ENCODE measurements around the gene CLEC4F. TPM values are rescaled to one million over a fixed set of nuclear protein-coding genes. Genes with fewer than 3 reads are reported as not detected.

The CLEC4F gene
- total and polyA plus RNA-seq, 7 donors: 0.15 to 0.55 TPM; not detected in 5

GRCh38 chr2:70828914-70829824 lies 8.8 kb upstream of the CLEC4F start:
- Histone ChIP-seq H3K4me3 (no peak overlapping the region), H3K27ac (no peak overlapping the region), H3K4me1 (no peaks in the 10 kb centered on the region), H3K36me3 (no peaks in the 10 kb centered on the region), H3K9me3 (no peaks in the 10 kb centered on the region), H3K27me3 (peaks cover 0 to 3% (median 0%) of the 10 kb centered on the region in 3 donors)
- 52 to 62% methylated on average over 6 of the region's 6 CpGs for WGBS, 2 donors
- intact Hi-C loops (cut with DNase I): no loop called here
- no peak for DNase-seq
- TF ChIP-seq POLR2A (IDR thresholded peaks at IDR 0.05) (no peak), POLR2AphosphoS5 (IDR thresholded peaks at IDR 0.05) (no peak), CTCF (IDR thresholded peaks at IDR 0.05) (no peak), EP300 (IDR thresholded peaks at IDR 0.05) (no peak)

DNA sequence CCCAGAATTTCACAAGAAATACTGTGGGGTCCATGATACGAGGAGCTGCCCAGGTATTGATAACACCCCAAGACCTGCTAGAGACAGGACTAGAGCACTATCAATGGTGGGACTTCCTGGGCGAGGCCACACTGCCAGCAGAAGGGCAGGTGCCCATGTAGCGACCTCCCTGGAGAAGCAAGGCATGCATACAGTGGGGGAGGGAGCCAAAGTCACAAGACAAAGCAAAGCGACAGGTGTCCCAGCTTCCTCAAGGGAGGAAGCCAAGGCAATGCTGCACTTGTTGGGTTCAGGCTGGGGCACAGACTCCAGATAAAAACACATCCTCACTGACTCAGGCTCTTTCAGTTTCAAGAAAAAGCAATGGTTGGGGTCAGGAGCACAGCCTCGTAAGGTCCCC lies 7.7 kb upstream of the CLEC4F start:
- intact Hi-C loops (cut with DNase I): no loop called here
- Histone ChIP-seq H3K36me3 (no peaks in the 10 kb centered on the region), H3K4me1 (no peaks in the 10 kb centered on the region), H3K4me3 (no peak overlapping the region), H3K27me3 (peaks cover 0 to 3% (median 0%) of the 10 kb centered on the region in 3 donors), H3K27ac (no peak overlapping the region), H3K9me3 (no peaks in the 10 kb centered on the region)
- TF ChIP-seq POLR2A (IDR thresholded peaks at IDR 0.05) (no peak), POLR2AphosphoS5 (IDR thresholded peaks at IDR 0.05) (no peak), CTCF (IDR thresholded peaks at IDR 0.05) (no peak), EP300 (IDR thresholded peaks at IDR 0.05) (no peak)
- WGBS, 2 donors: 62 to 71% methylated on average over 5 of the region's 5 CpGs
- DNase-seq: no peak

DNA sequence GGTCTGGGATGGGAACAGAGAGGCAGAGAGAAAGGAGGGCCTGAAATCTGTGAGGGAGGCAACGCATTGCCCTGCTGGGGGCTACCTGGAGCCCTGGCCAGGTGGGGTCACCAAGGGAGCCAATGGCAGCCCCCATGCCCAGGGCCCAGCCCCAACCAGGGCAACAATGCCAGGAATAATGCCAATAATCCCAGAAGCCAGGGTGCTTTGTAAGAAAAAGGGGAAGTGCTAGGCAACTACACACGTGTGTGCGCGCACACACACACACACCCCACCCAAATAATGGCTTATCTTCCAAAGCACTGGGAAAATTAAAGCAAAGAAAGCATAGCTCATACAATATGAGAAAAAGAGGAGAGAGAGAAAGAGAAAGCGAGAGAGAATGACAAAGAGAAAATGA lies 7.0 kb upstream of the CLEC4F start:
- H3K4me1 ChIP-seq: no peaks in the 10 kb centered on the region
- H3K9me3 ChIP-seq: no peaks in the 10 kb centered on the region
- H3K27ac ChIP-seq: no peak overlapping the region
- no peak overlapping the region for H3K4me3 ChIP-seq
- TF ChIP-seq POLR2AphosphoS5 (IDR thresholded peaks at IDR 0.05) (no peak), CTCF (IDR thresholded peaks at IDR 0.05) (no peak), EP300 (IDR thresholded peaks at IDR 0.05) (no peak), POLR2A (IDR thresholded peaks at IDR 0.05) (no peak)
- intact Hi-C loops (cut with DNase I): no loop called here
- no peaks in the 10 kb centered on the region for H3K36me3 ChIP-seq
- no peak for DNase-seq
- peaks cover 0 to 3% (median 0%) of the 10 kb centered on the region in 3 donors for H3K27me3 ChIP-seq
- WGBS, 2 donors: 60 to 72% methylated on average over 5 of the region's 5 CpGs

- Histone ChIP-seq H3K27ac (no peak overlapping the region), H3K36me3 (no peaks in the 10 kb centered on the region), H3K4me3 (no peak overlapping the region), H3K27me3 (peaks cover 0 to 3% (median 0%) of the 10 kb centered on the region in 3 donors), H3K4me1 (no peaks in the 10 kb centered on the region), H3K9me3 (no peaks in the 10 kb centered on the region)
- WGBS, 2 donors: 58 to 69% methylated on average over 4 of the region's 4 CpGs
- no peak for DNase-seq
- TF ChIP-seq POLR2A (IDR thresholded peaks at IDR 0.05) (no peak), EP300 (IDR thresholded peaks at IDR 0.05) (no peak), POLR2AphosphoS5 (IDR thresholded peaks at IDR 0.05) (no peak), CTCF (IDR thresholded peaks at IDR 0.05) (no peak)
- intact Hi-C loops (cut with DNase I): no loop called here
Observed at GRCh38 chr2:70826696-70827350, 6.4 kb upstream of the CLEC4F start.
